PC-9 (cell line): ENCODE results near the gene KIZ. TPM values are rescaled to one million over a fixed set of nuclear protein-coding genes. Genes with fewer than 3 reads are reported as not detected.

Experiments used
- Bru-seq: library from RNA; stranded (reverse); fragments of 400-500 nt; gene quantifications from one replicate; lab custom pipeline; 2021; lab: Mats Ljungman, UMichigan
- BruChase-seq, 2 experiments: library from RNA; stranded (reverse); fragments of 400-500 nt; gene quantifications; one replicate each; lab custom pipeline; 2021; lab: Mats Ljungman, UMichigan
- BruUV-seq: library from RNA; stranded (reverse); fragments of 400-500 nt; replicated peaks from 2 replicates; lab custom pipeline; 2021; lab: Mats Ljungman, UMichigan
- CTCF ChIA-PET: fragments of 300-600 bp; sonication (Branson Sonifier 250); formaldehyde crosslinking; loops from one replicate; lab custom pipeline; 2022; ENCODE audit warnings: antibody characterized with exemption; lab: Charles Lee
- POLR2A ChIA-PET: fragments of 300-600 bp; sonication (Branson Sonifier 250); formaldehyde crosslinking; loops from one replicate; lab custom pipeline; 2022; ENCODE audit warnings: antibody characterized with exemption; ENCODE audit not compliant: unreplicated experiment; lab: Charles Lee
- DNase-seq, 2 experiments: peaks; one replicate each; pipeline versions ENCODE4 v3.0.0 to v3.0.0-alpha.2; 2015 to 2022; ENCODE audit warnings: mixed read lengths in 1 of 2
- H2AFZ ChIP-seq: fragments of 200-600 bp; sonication (generic); 2 replicates; pipeline ENCODE4 v1.8.1; 2017; ENCODE audit warnings: antibody characterized with exemption
- H3F3A ChIP-seq: fragments of 200-600 bp; sonication (generic); 2 replicates; pipeline ENCODE4 v1.8.1; 2017; ENCODE audit warnings: antibody characterized with exemption, mild to moderate bottlenecking, low read depth; ENCODE audit not compliant: insufficient read depth
- H3K27ac ChIP-seq: fragments of 200-600 bp; sonication (generic); 2 replicates; pipeline ENCODE4 v1.6.1; 2016; ENCODE audit warnings: mixed run types
- H3K27me3 ChIP-seq: fragments of 200-600 bp; sonication (generic); 2 replicates; pipeline ENCODE4 v1.6.1; 2016; ENCODE audit warnings: low read depth, mixed run types; ENCODE audit not compliant: insufficient read depth
- H3K36me3 ChIP-seq: fragments of 200-600 bp; sonication (generic); 2 replicates; pipeline ENCODE4 v1.6.1; 2016; ENCODE audit warnings: low read depth, mixed run types
- H3K4me1 ChIP-seq: fragments of 200-600 bp; sonication (generic); replicated peaks from 2 replicates; pipeline ENCODE4 v1.6.1; 2016; ENCODE audit warnings: mixed run types; ENCODE audit not compliant: insufficient read depth
- H3K4me2 ChIP-seq: fragments of 200-600 bp; sonication (generic); 2 replicates; pipeline ENCODE4 v1.6.1; 2017; ENCODE audit warnings: mixed run types
- H3K4me3 ChIP-seq: fragments of 200-600 bp; sonication (generic); 2 replicates; pipeline ENCODE4 v1.6.1; 2016; ENCODE audit warnings: mixed run types
- H3K79me2 ChIP-seq: fragments of 200-600 bp; sonication (generic); 2 replicates; pipeline ENCODE4 v1.6.1; 2017; ENCODE audit warnings: low read depth, mixed run types
- H3K9me2 ChIP-seq: fragments of 200-600 bp; sonication (generic); 2 replicates; pipeline ENCODE4 v1.8.1; 2017; ENCODE audit warnings: mild to moderate bottlenecking; ENCODE audit not compliant: insufficient read depth
- H3K9me3 ChIP-seq: fragments of 200-600 bp; sonication (generic); 2 replicates; pipeline ENCODE4 v1.8.1; 2016; ENCODE audit warnings: low read depth; ENCODE audit not compliant: insufficient read depth
- H4K20me1 ChIP-seq: fragments of 200-600 bp; sonication (generic); 2 replicates; pipeline ENCODE4 v1.8.1; 2017; ENCODE audit not compliant: insufficient read depth
- EZH2 ChIP-seq: fragments of 200-600 bp; sonication (generic); IDR thresholded peaks from 2 replicates; pipeline ENCODE4 v1.8.0; 2017; ENCODE audit warnings: antibody characterized with exemption, low read depth
- intact Hi-C: fragments of 100-400 bp; cut with micrococcal nuclease; formaldehyde crosslinking; loops from one replicate; pipeline ENCODE4 v1.10.0; 2022; ENCODE audit not compliant: unreplicated experiment
- long read RNA-seq: library from polyadenylated mRNA; stranded (forward); transcript quantifications from one replicate; pipeline ENCODE4 v2.0.0, GENCODE V29; 2022
- total RNA-seq: library from RNA; stranded (reverse); gene quantifications from 2 replicates; pipeline ENCODE4 v1.2.3, GENCODE V29; 2021
- TF ChIP-seq, protein P1 (sequence below): fragments of 200-600 bp; sonication (generic); conservative IDR thresholded peaks from 2 replicates; pipeline ENCODE4 v1.6.1; 2017; ENCODE audit warnings: mixed run types, antibody characterized with exemption, mild to moderate bottlenecking, moderate library complexity

Gene KIZ, protein sequence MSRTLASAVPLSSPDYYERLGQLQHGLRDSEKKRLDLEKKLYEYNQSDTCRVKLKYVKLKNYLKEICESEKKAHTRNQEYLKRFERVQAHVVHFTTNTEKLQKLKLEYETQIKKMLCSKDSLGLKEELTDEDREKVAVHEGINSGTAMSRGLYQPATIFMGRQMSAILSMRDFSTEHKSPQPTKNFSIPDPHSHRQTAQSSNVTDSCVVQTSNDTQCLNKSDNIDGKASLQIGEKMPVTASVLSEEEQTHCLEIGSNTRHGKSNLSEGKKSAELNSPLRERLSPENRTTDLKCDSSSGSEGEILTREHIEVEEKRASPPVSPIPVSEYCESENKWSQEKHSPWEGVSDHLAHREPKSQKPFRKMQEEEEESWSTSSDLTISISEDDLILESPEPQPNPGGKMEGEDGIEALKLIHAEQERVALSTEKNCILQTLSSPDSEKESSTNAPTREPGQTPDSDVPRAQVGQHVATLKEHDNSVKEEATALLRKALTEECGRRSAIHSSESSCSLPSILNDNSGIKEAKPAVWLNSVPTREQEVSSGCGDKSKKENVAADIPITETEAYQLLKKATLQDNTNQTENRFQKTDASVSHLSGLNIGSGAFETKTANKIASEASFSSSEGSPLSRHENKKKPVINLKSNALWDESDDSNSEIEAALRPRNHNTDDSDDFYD
- total RNA-seq (17.2 and 21.5 TPM in 2 replicates), Bru-seq, nascent RNA (percentile 57 among the genes with signal in this experiment), BruChase-seq, experiment 1, labeled RNA remaining after a 2-hour chase (percentile 59 among the genes with signal in this experiment), BruChase-seq, experiment 2, labeled RNA remaining after a 6-hour chase (percentile 51 among the genes with signal in this experiment)
- long read RNA-seq, transcript KIZ-210 (13 exons, 2,130 nt), result major isoform, 7 of 18 reads
- long read RNA-seq, partial matches to known transcripts, result 1 of 18 reads
- long read RNA-seq, other reads (novel, unspliced or antisense), result 10 of 18 reads

DNA sequence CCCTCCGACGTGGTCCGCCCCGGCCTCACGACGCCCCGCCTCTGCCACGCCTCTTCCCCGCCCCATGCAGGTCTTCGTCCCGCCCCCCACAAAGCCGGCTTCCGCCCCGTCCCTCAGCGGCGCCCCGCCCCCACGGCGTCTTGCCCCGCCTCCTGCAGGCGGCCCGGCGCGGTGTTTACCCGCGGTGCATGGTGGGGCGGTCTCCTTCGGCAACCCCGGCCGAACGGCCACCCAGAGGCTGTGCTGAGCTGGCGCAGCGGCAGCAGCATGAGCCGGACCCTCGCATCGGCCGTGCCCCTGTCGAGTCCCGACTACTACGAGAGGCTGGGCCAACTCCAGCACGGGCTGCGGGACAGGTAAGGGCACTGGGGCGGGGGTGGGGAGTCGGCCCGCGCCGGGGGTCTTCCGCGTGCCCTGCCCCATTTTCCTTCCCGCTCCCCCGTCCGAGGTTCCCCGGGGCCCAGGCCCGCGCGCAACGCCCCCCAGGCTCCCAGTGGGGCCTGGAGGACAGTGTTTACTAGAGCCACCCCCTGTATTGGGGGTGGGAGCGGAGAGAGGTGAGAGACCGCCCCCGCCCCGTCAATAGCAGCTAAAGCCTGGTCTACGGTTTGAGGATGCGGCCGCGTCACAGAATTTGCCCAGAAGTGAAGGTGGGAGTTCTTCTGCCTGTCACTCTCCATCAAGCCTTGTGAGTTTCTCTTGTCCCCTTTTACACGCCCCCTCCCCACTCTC lies at the start of gene KIZ:
Gene KIZ (plus strand): TSS at position 234 of the 732 bp plus-strand sequence. CDS start 34 bp downstream, at position 268.
- H3K4me1 ChIP-seq, result peaks cover 11% of the 10 kb centered on the region
- H2AFZ ChIP-seq, result peak within 1 kb of the TSS; percentile 100
- BruUV-seq, result no TSS peak
- H3K36me3 ChIP-seq, result no peaks in the 10 kb centered on the region
- H3K27ac ChIP-seq, result no peak within 1 kb of the TSS
- ChIA-PET POLR2A (interaction anchor here (0.6 to 0.7 kb wide), 2 partner anchors 10 to 18 kb away, joined by 4 to 10 read pairs; no protein-coding TSS in a partner anchor), CTCF (interaction anchor here (0.6 to 2.0 kb wide), 3 partner anchors 8 to 130 kb away, joined by 6 to 11 read pairs (median 7); no protein-coding TSS in a partner anchor)
- no peaks in the 10 kb centered on the region for H3F3A ChIP-seq
- no peaks in the 10 kb centered on the region for H4K20me1 ChIP-seq
- intact Hi-C loops, result no loop called here
- peak; percentile 78 to 99 for DNase-seq
- no peak for TF ChIP-seq EZH2
- TF ChIP-seq, protein P1, sequence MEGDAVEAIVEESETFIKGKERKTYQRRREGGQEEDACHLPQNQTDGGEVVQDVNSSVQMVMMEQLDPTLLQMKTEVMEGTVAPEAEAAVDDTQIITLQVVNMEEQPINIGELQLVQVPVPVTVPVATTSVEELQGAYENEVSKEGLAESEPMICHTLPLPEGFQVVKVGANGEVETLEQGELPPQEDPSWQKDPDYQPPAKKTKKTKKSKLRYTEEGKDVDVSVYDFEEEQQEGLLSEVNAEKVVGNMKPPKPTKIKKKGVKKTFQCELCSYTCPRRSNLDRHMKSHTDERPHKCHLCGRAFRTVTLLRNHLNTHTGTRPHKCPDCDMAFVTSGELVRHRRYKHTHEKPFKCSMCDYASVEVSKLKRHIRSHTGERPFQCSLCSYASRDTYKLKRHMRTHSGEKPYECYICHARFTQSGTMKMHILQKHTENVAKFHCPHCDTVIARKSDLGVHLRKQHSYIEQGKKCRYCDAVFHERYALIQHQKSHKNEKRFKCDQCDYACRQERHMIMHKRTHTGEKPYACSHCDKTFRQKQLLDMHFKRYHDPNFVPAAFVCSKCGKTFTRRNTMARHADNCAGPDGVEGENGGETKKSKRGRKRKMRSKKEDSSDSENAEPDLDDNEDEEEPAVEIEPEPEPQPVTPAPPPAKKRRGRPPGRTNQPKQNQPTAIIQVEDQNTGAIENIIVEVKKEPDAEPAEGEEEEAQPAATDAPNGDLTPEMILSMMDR, result peak; percentile 33; the same call in 1 of the 2 replicates
- H3K4me2 ChIP-seq, result peak within 1 kb of the TSS; percentile 98
- no peaks in the 10 kb centered on the region for H3K9me2 ChIP-seq
- H3K4me3 ChIP-seq, result peak within 1 kb of the TSS; percentile 83
- H3K9me3 ChIP-seq, result no peaks in the 10 kb centered on the region
- no peaks in the 10 kb centered on the region for H3K27me3 ChIP-seq
- H3K79me2 ChIP-seq, result no peaks in the 10 kb centered on the region

DNA sequence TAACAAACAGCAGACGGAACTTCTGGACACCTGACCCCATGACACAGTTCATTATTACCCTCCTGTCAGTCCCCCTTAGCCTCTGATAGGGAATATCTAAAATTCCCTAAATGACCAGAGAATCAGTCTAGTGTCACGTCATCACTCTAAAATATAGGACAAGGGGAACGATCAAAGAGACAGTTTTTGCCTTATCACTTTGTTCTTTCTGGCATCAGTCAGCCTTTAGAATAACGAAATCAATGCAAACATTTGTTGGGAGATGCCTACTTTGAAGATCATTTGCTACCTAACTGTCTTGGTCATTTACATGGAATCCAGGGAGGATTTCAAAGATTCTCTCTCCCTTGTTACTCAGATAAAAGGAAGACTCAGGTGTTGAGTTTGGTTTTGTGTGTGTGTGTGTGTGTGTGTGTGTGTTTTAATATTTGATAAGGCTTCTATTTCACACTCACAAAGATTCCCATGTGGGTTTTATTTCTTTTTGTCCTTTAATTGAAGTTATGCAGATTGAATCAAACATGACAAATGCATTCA lies 48.0 kb upstream of the KIZ start:
- Histone ChIP-seq H3K27ac (no peak overlapping the region), H2AFZ (no peak overlapping the region), H3K4me3 (no peak overlapping the region), H3K4me2 (no peak overlapping the region), H3K9me3 (no peaks in the 10 kb centered on the region), H3K4me1 (no peaks in the 10 kb centered on the region), H3F3A (no peaks in the 10 kb centered on the region), H3K79me2 (no peaks in the 10 kb centered on the region), H4K20me1 (no peaks in the 10 kb centered on the region), H3K36me3 (no peaks in the 10 kb centered on the region), H3K9me2 (no peaks in the 10 kb centered on the region), H3K27me3 (peaks cover 51% of the 10 kb centered on the region)
- BruUV-seq, result no TSS peak
- CTCF ChIA-PET, result no interaction called here
- no peak for DNase-seq
- POLR2A ChIA-PET, result no interaction called here
- no peak for TF ChIP-seq EZH2
- TF ChIP-seq, protein P1, result no peak
- intact Hi-C loops, result no loop called here
